GM21825 (cell line): ENCODE data around the gene PLA2G4A.
"Not testable (repeated sequence)": the region's sequence is repeated elsewhere in the genome, so short reads cannot be mapped to it uniquely, and the experiment has no call there.

Experiments
- ATAC-seq: cut with Tn5 transposase; IDR thresholded peaks from one replicate; pipeline ENCODE4 v1.9.1; 2021; ENCODE audit warnings: mild to moderate bottlenecking, moderate library complexity; ENCODE audit not compliant: unreplicated experiment

Gene PLA2G4A

GRCh38 chr1:186917106-186917786, 88.5 kb downstream of the PLA2G4A start:
- not testable (repeated sequence) for ATAC-seq

- not testable (repeated sequence) for ATAC-seq
These were observed 92.6 kb downstream of the PLA2G4A start for GRCh38 chr1:186921386-186921785.

- not testable (repeated sequence) for ATAC-seq
These were observed 94.1 kb downstream of the PLA2G4A start for GRCh38 chr1:186922814-186923213.

- no peak for ATAC-seq
These were observed 94.7 kb downstream of the PLA2G4A start for GRCh38 chr1:186923486-186923885.

- ATAC-seq, result no peak
These were observed 97.3 kb downstream of the PLA2G4A start for GRCh38 chr1:186925881-186926669.

GRCh38 chr1:186927884-186928283, 99.1 kb downstream of the PLA2G4A start:
- no peak for ATAC-seq

- no peak for ATAC-seq
These were observed 101.5 kb downstream of the PLA2G4A start for GRCh38 chr1:186930238-186930637.

GRCh38 chr1:186937016-186937670, 108.4 kb downstream of the PLA2G4A start:
- no peak for ATAC-seq

- no peak for ATAC-seq
These were observed 115.3 kb downstream of the PLA2G4A start for GRCh38 chr1:186943891-186944686.

- ATAC-seq, result no peak
These were observed 116.4 kb downstream of the PLA2G4A start for GRCh38 chr1:186945146-186945545.

- ATAC-seq, result no peak
These were observed 119.8 kb downstream of the PLA2G4A start for GRCh38 chr1:186948535-186948934.

- no peak for ATAC-seq
These were observed 120.4 kb downstream of the PLA2G4A start for GRCh38 chr1:186949173-186949572.

- no peak for ATAC-seq
These were observed 121.8 kb downstream of the PLA2G4A start for GRCh38 chr1:186950547-186950946.

GRCh38 chr1:186953876-186954275, 125.1 kb downstream of the PLA2G4A start:
- ATAC-seq, result no peak

- no peak for ATAC-seq
These were observed 128.6 kb downstream of the PLA2G4A start for GRCh38 chr1:186957314-186957713.

- ATAC-seq, result no peak
These were observed 129.8 kb downstream of the PLA2G4A start for GRCh38 chr1:186958520-186958919.

- no peak for ATAC-seq
These were observed 132.1 kb downstream of the PLA2G4A start for GRCh38 chr1:186960861-186961260.

GRCh38 chr1:186965847-186966246, 137.1 kb downstream of the PLA2G4A start:
- ATAC-seq, result no peak

GRCh38 chr1:186966456-186966855, 137.7 kb downstream of the PLA2G4A start:
- ATAC-seq, result no peak

- ATAC-seq, result no peak
These were observed 139.1 kb downstream of the PLA2G4A start for GRCh38 chr1:186967656-186968394.
